ENCODE data around the gene BARHL1.

Gene BARHL1

GRCh38 chr9:132590037-132590317 is 7.6 kb downstream of the BARHL1 start:
- H3K27ac ChIP-seq (ENCODE audit: low read length) = no peak overlapping the region
- peaks cover 6% of the 10 kb centered on the region for H3K36me3 ChIP-seq (replicated peaks; ENCODE audit: low read depth, low read length)
- H3K4me2 ChIP-seq (ENCODE audit: low read length) = no peak overlapping the region
- H3K27me3 ChIP-seq (ENCODE audit: low read depth, low read length) = no peaks in the 10 kb centered on the region
- no peak for TF ChIP-seq EZH2phosphoT487 (IDR thresholded peaks at IDR 0.05; ENCODE audit: low read depth)
- no peak for TF ChIP-seq CTCF (IDR thresholded peaks at IDR 0.05; ENCODE audit: low read depth, low read length)
- no peaks in the 10 kb centered on the region for H4K20me1 ChIP-seq (ENCODE audit: insufficient read depth, low read length)
- H3K9ac ChIP-seq (ENCODE audit: low read length) = no peak overlapping the region
- no peaks in the 10 kb centered on the region for H3K9me3 ChIP-seq (ENCODE audit: insufficient read depth, low read length)
- H3K79me2 ChIP-seq (ENCODE audit: low read length) = no peaks in the 10 kb centered on the region
- H3K4me3 ChIP-seq (ENCODE audit: low read length) = no peak overlapping the region
- peaks cover 9% of the 10 kb centered on the region for H3K4me1 ChIP-seq (ENCODE audit: low read length)
- no peak overlapping the region for H2AFZ ChIP-seq (ENCODE audit: low read depth, low read length)

GRCh38 chr9:132590318-132591182 is 8.1 kb downstream of the BARHL1 start:
- Histone ChIP-seq H3K9me3 (ENCODE audit: insufficient read depth, low read length) (no peaks in the 10 kb centered on the region), H3K4me2 (ENCODE audit: low read length) (no peak overlapping the region), H3K36me3 (replicated peaks; ENCODE audit: low read depth, low read length) (peaks cover 6% of the 10 kb centered on the region), H4K20me1 (ENCODE audit: insufficient read depth, low read length) (no peaks in the 10 kb centered on the region), H3K27ac (ENCODE audit: low read length) (no peak overlapping the region), H3K4me1 (ENCODE audit: low read length) (peaks cover 9% of the 10 kb centered on the region), H2AFZ (ENCODE audit: low read depth, low read length) (no peak overlapping the region), H3K9ac (ENCODE audit: low read length) (no peak overlapping the region), H3K79me2 (ENCODE audit: low read length) (no peaks in the 10 kb centered on the region), H3K27me3 (ENCODE audit: low read depth, low read length) (no peaks in the 10 kb centered on the region), H3K4me3 (ENCODE audit: low read length) (no peak overlapping the region)
- TF ChIP-seq EZH2phosphoT487 (IDR thresholded peaks at IDR 0.05; ENCODE audit: low read depth) = no peak
- TF ChIP-seq CTCF (IDR thresholded peaks at IDR 0.05; ENCODE audit: low read depth, low read length) = no peak

- no peak overlapping the region for H2AFZ ChIP-seq (ENCODE audit: low read depth, low read length)
- no peak overlapping the region for H3K9ac ChIP-seq (ENCODE audit: low read length)
- peaks cover 2% of the 10 kb centered on the region for H3K4me1 ChIP-seq (ENCODE audit: low read length)
- no peak overlapping the region for H3K4me3 ChIP-seq (ENCODE audit: low read length)
- H3K4me2 ChIP-seq (ENCODE audit: low read length) = no peak overlapping the region
- no peaks in the 10 kb centered on the region for H3K27me3 ChIP-seq (ENCODE audit: low read depth, low read length)
- TF ChIP-seq EZH2phosphoT487 (IDR thresholded peaks at IDR 0.05; ENCODE audit: low read depth) (no peak), CTCF (IDR thresholded peaks at IDR 0.05; ENCODE audit: low read depth, low read length) (no peak)
- H3K27ac ChIP-seq (ENCODE audit: low read length) = no peak overlapping the region
- H4K20me1 ChIP-seq (ENCODE audit: insufficient read depth, low read length) = no peaks in the 10 kb centered on the region
- no peaks in the 10 kb centered on the region for H3K79me2 ChIP-seq (ENCODE audit: low read length)
- H3K36me3 ChIP-seq (replicated peaks; ENCODE audit: low read depth, low read length) = peaks cover 9% of the 10 kb centered on the region
- no peaks in the 10 kb centered on the region for H3K9me3 ChIP-seq (ENCODE audit: insufficient read depth, low read length)
Measured at GRCh38 chr9:132591244-132591643, 8.8 kb downstream of the BARHL1 start.

GRCh38 chr9:132591751-132592314 is 9.4 kb downstream of the BARHL1 start:
- H2AFZ ChIP-seq (ENCODE audit: low read depth, low read length) = no peak overlapping the region
- no peak overlapping the region for H3K4me3 ChIP-seq (ENCODE audit: low read length)
- H3K27me3 ChIP-seq (ENCODE audit: low read depth, low read length) = no peaks in the 10 kb centered on the region
- no peak overlapping the region for H3K4me2 ChIP-seq (ENCODE audit: low read length)
- TF ChIP-seq EZH2phosphoT487 (IDR thresholded peaks at IDR 0.05; ENCODE audit: low read depth) (no peak), CTCF (IDR thresholded peaks at IDR 0.05; ENCODE audit: low read depth, low read length) (no peak)
- no peak overlapping the region for H3K27ac ChIP-seq (ENCODE audit: low read length)
- no peaks in the 10 kb centered on the region for H4K20me1 ChIP-seq (ENCODE audit: insufficient read depth, low read length)
- H3K4me1 ChIP-seq (ENCODE audit: low read length) = no peaks in the 10 kb centered on the region
- H3K36me3 ChIP-seq (replicated peaks; ENCODE audit: low read depth, low read length) = peaks cover 9% of the 10 kb centered on the region
- H3K9me3 ChIP-seq (ENCODE audit: insufficient read depth, low read length) = no peaks in the 10 kb centered on the region
- no peaks in the 10 kb centered on the region for H3K79me2 ChIP-seq (ENCODE audit: low read length)
- H3K9ac ChIP-seq (ENCODE audit: low read length) = no peak overlapping the region
